Gastroesophageal sphincter (tissue), 3 donors: ENCODE results near the gene ZSWIM5.
"Not testable (repeated sequence)": the region's sequence is repeated elsewhere in the genome, so short reads cannot be mapped to it uniquely, and the experiment has no call there.

Experiments
- EP300 ChIP-seq: sonication (generic); formaldehyde crosslinking; IDR thresholded peaks from one replicate; pipeline ENCODE4 v1.6.1; 2017; ENCODE audit warnings: antibody characterized with exemption, mild to moderate bottlenecking
- POLR2A ChIP-seq, 2 donors: fragments of 450-650 bp; IDR thresholded peaks; one replicate each; pipeline ENCODE4 v1.6.1; 2017; ENCODE audit warnings: antibody characterized with exemption in 2 of 2, mild to moderate bottlenecking in 2 of 2, moderate library complexity in 1 of 2
- POLR2AphosphoS5 ChIP-seq: sonication (generic); formaldehyde crosslinking; IDR thresholded peaks from one replicate; pipeline ENCODE4 v1.6.1; 2017; ENCODE audit warnings: antibody characterized with exemption
- TF ChIP-seq, protein P1 (sequence below), 4 experiments: fragments of 200-600 bp in 2 of 4; fragments of 450-650 bp in 2 of 4; sonication (generic) in 1 of 4; IDR thresholded peaks; one replicate each; pipeline ENCODE4 v1.5.1; 2017 to 2019; ENCODE audit warnings: antibody characterized with exemption in 4 of 4, mild to moderate bottlenecking in 2 of 4, moderate library complexity in 2 of 4

- not testable (repeated sequence) for TF ChIP-seq EP300; POLR2A (IDR thresholded peaks at IDR 0.05); POLR2AphosphoS5
- TF ChIP-seq, protein P1, sequence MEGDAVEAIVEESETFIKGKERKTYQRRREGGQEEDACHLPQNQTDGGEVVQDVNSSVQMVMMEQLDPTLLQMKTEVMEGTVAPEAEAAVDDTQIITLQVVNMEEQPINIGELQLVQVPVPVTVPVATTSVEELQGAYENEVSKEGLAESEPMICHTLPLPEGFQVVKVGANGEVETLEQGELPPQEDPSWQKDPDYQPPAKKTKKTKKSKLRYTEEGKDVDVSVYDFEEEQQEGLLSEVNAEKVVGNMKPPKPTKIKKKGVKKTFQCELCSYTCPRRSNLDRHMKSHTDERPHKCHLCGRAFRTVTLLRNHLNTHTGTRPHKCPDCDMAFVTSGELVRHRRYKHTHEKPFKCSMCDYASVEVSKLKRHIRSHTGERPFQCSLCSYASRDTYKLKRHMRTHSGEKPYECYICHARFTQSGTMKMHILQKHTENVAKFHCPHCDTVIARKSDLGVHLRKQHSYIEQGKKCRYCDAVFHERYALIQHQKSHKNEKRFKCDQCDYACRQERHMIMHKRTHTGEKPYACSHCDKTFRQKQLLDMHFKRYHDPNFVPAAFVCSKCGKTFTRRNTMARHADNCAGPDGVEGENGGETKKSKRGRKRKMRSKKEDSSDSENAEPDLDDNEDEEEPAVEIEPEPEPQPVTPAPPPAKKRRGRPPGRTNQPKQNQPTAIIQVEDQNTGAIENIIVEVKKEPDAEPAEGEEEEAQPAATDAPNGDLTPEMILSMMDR (IDR thresholded peaks at IDR 0.05) = not testable (repeated sequence)
Observed at GRCh38 chr1:45094371-45094770, 112.0 kb downstream of the ZSWIM5 start.
